HEK293 (cell line): ENCODE measurements around the gene DAO.
A peak's percentile ranks its signal among the peaks of the same experiment; 100 is the strongest.

ENCODE experiments used
- CTCF ChIA-PET: fragments of 350-600 bp; formaldehyde crosslinking; extraction: SDS; loops from one replicate; lab custom pipeline; 2021; ENCODE audit warnings: antibody characterized with exemption; lab: Yijun Ruan, JAX
- POLR2A ChIA-PET: fragments of 300-600 bp; formaldehyde crosslinking; extraction: SDS; loops from one replicate; lab custom pipeline; 2020; ENCODE audit warnings: antibody characterized with exemption, inconsistent platforms; lab: Yijun Ruan, JAX
- H3K27ac ChIP-seq: fragments of 200-500 bp; sonication (Bioruptor generic); 2 replicates; pipeline ENCODE4 v1.5.1; 2014; ENCODE audit warnings: low read depth, low read length, control low read depth, inconsistent platforms; ENCODE audit errors: extremely low read depth
- H3K36me3 ChIP-seq, 2 experiments: fragments of 200-500 bp in 1 of 2; sonication (Bioruptor generic) in 1 of 2; 1 replicate in 1 of 2; 2 replicates in 1 of 2; pipeline ENCODE4 v1.5.1; 2014 to 2017; ENCODE audit warnings: inconsistent platforms in 2 of 2, low read length in 2 of 2; ENCODE audit not compliant: control insufficient read depth in 2 of 2, insufficient read depth in 1 of 2
- H3K4me1 ChIP-seq: fragments of 200-500 bp; sonication (Bioruptor generic); 2 replicates; pipeline ENCODE4 v1.5.1; 2014; ENCODE audit warnings: mild to moderate bottlenecking, low read length, inconsistent platforms; ENCODE audit not compliant: control insufficient read depth, insufficient read depth
- H3K4me3 ChIP-seq: 2 replicates; pipeline ENCODE4 v1.5.1; 2011; ENCODE audit warnings: low read depth, mild to moderate bottlenecking, control low read depth, low read length, moderate library complexity
- H3K9me3 ChIP-seq: fragments of 200-500 bp; sonication (Bioruptor generic); 2 replicates; pipeline ENCODE4 v1.5.1; 2014; ENCODE audit warnings: low read depth, low read length, inconsistent platforms; ENCODE audit not compliant: control insufficient read depth, insufficient read depth
- BCL11A ChIP-seq: fragments of 450-650 bp; formaldehyde crosslinking; IDR thresholded peaks from 2 replicates; pipeline ENCODE4 v1.5.1; 2016; ENCODE audit warnings: low read depth, missing biosample characterization, missing genetic modification characterization
- BCL11B ChIP-seq: fragments of 450-650 bp; formaldehyde crosslinking; IDR thresholded peaks from 2 replicates; pipeline ENCODE4 v1.5.1; 2016; ENCODE audit warnings: low read depth, missing biosample characterization, missing genetic modification characterization
- EGR2 ChIP-seq: fragments of 450-650 bp; formaldehyde crosslinking; IDR thresholded peaks from 2 replicates; pipeline ENCODE4 v1.5.1; 2016; ENCODE audit warnings: low read depth, missing biosample characterization, missing genetic modification characterization
- GLIS1 ChIP-seq: fragments of 450-650 bp; formaldehyde crosslinking; IDR thresholded peaks from 2 replicates; pipeline ENCODE4 v1.5.1; 2016; ENCODE audit warnings: missing biosample characterization, missing genetic modification characterization
- KLF9 ChIP-seq: fragments of 450-650 bp; formaldehyde crosslinking; IDR thresholded peaks from 2 replicates; pipeline ENCODE4 v1.5.1; 2016; ENCODE audit warnings: missing biosample characterization, missing genetic modification characterization, low read depth
- SCRT1 ChIP-seq: fragments of 450-650 bp; formaldehyde crosslinking; IDR thresholded peaks from 2 replicates; pipeline ENCODE4 v1.5.1; 2016; ENCODE audit warnings: missing biosample characterization, missing genetic modification characterization, borderline replicate concordance
- TSHZ1 ChIP-seq: fragments of 450-650 bp; formaldehyde crosslinking; IDR thresholded peaks from 2 replicates; pipeline ENCODE4 v1.5.1; 2016; ENCODE audit warnings: missing biosample characterization, missing genetic modification characterization, borderline replicate concordance
- YY1 ChIP-seq: fragments of 450-650 bp; formaldehyde crosslinking; IDR thresholded peaks from 2 replicates; pipeline ENCODE4 v1.5.1; 2018; ENCODE audit warnings: missing biosample characterization, missing genetic modification characterization
- ZBTB26 ChIP-seq: fragments of 450-650 bp; formaldehyde crosslinking; optimal IDR thresholded peaks from 2 replicates; pipeline ENCODE3; 2016; ENCODE audit warnings: missing biosample characterization, mild to moderate bottlenecking, missing genetic modification characterization
- ZBTB7A ChIP-seq: fragments of 450-650 bp; formaldehyde crosslinking; IDR thresholded peaks from 2 replicates; pipeline ENCODE4 v1.5.1; 2016; ENCODE audit warnings: low read depth, missing biosample characterization, missing genetic modification characterization
- ZFHX2 ChIP-seq: fragments of 450-650 bp; formaldehyde crosslinking; conservative IDR thresholded peaks from 2 replicates; pipeline ENCODE4 v1.5.1; 2016; ENCODE audit warnings: missing biosample characterization, missing genetic modification characterization
- ZNF121 ChIP-seq: fragments of 450-650 bp; formaldehyde crosslinking; IDR thresholded peaks from 2 replicates; pipeline ENCODE4 v1.5.1; 2016; ENCODE audit warnings: missing biosample characterization, missing genetic modification characterization
- ZNF2 ChIP-seq: fragments of 450-650 bp; formaldehyde crosslinking; IDR thresholded peaks from 2 replicates; pipeline ENCODE4 v1.5.1; 2016; ENCODE audit warnings: missing biosample characterization, missing genetic modification characterization
- ZNF26 ChIP-seq: fragments of 450-650 bp; formaldehyde crosslinking; IDR thresholded peaks from 2 replicates; pipeline ENCODE4 v1.5.1; 2016; ENCODE audit warnings: missing biosample characterization, missing genetic modification characterization
- ZNF335 ChIP-seq: fragments of 450-650 bp; formaldehyde crosslinking; conservative IDR thresholded peaks from 2 replicates; pipeline ENCODE4 v1.5.1; 2016; ENCODE audit warnings: missing biosample characterization, missing genetic modification characterization
- ZNF544 ChIP-seq: fragments of 450-650 bp; formaldehyde crosslinking; IDR thresholded peaks from 2 replicates; pipeline ENCODE4 v1.5.0; 2017; ENCODE audit warnings: missing biosample characterization, missing genetic modification characterization
- ZNF555 ChIP-seq: fragments of 450-650 bp; formaldehyde crosslinking; conservative IDR thresholded peaks from 2 replicates; pipeline ENCODE4 v1.5.1; 2017; ENCODE audit warnings: missing biosample characterization, mild to moderate bottlenecking, missing genetic modification characterization, inconsistent platforms
- ZNF596 ChIP-seq: fragments of 450-650 bp; IDR thresholded peaks from 2 replicates; pipeline ENCODE4 v1.5.0; 2018; ENCODE audit warnings: missing biosample characterization, mild to moderate bottlenecking, missing genetic modification characterization, moderate library complexity
- ZNF701 ChIP-seq: fragments of 450-650 bp; formaldehyde crosslinking; IDR thresholded peaks from 2 replicates; pipeline ENCODE4 v1.5.1; 2016; ENCODE audit warnings: missing biosample characterization, missing genetic modification characterization
- ZNF843 ChIP-seq: fragments of 450-650 bp; formaldehyde crosslinking; IDR thresholded peaks from 2 replicates; pipeline ENCODE4 v1.5.1; 2016; ENCODE audit warnings: missing biosample characterization, missing genetic modification characterization
- ZSCAN23 ChIP-seq: fragments of 450-650 bp; formaldehyde crosslinking; IDR thresholded peaks from 2 replicates; pipeline ENCODE4 v1.5.1; 2016; ENCODE audit warnings: missing biosample characterization, missing genetic modification characterization
- TF ChIP-seq, protein P1 (sequence below): fragments of 450-650 bp; formaldehyde crosslinking; IDR thresholded peaks from 2 replicates; pipeline ENCODE4 v1.5.1; 2017; ENCODE audit warnings: missing biosample characterization, missing genetic modification characterization
- TF ChIP-seq, protein P2 (sequence below): fragments of 450-650 bp; formaldehyde crosslinking; IDR thresholded peaks from 2 replicates; pipeline ENCODE4 v1.5.1; 2016; ENCODE audit warnings: missing biosample characterization, missing genetic modification characterization
- TF ChIP-seq, protein P3 (sequence below): fragments of 450-650 bp; formaldehyde crosslinking; IDR thresholded peaks from 2 replicates; pipeline ENCODE4 v1.5.1; 2016; ENCODE audit warnings: missing biosample characterization, missing genetic modification characterization, low read depth

Gene DAO

GRCh38 chr12:108856428-108857157 lies 23.3 kb upstream of the DAO start (continued):
- no peak for TF ChIP-seq YY1 (tag by site-specific recombination)
- TF ChIP-seq ZNF596 (tag by site-specific recombination) = no peak
- TF ChIP-seq, protein P1, sequence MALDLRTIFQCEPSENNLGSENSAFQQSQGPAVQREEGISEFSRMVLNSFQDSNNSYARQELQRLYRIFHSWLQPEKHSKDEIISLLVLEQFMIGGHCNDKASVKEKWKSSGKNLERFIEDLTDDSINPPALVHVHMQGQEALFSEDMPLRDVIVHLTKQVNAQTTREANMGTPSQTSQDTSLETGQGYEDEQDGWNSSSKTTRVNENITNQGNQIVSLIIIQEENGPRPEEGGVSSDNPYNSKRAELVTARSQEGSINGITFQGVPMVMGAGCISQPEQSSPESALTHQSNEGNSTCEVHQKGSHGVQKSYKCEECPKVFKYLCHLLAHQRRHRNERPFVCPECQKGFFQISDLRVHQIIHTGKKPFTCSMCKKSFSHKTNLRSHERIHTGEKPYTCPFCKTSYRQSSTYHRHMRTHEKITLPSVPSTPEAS (tag by site-specific recombination) = peak; percentile 26; the same call in 1 of the 2 replicates
- TF ChIP-seq SCRT1 = peak; percentile 66
- no peak for TF ChIP-seq ZNF544 (tag by site-specific recombination)
- peak; percentile 20; the same call in 1 of the 2 replicates for TF ChIP-seq EGR2 (tag by site-specific recombination)
- TF ChIP-seq TSHZ1 = no peak; the same call in 1 of the 2 replicates
- TF ChIP-seq ZNF701 = no peak
- 0 out of 2 replicates have a peak, but pooled peaks have one; percentile 16 for TF ChIP-seq GLIS1 (tag by site-specific recombination)
- TF ChIP-seq ZSCAN23 (tag by site-specific recombination) = no peak
- TF ChIP-seq BCL11A (tag by site-specific recombination) = no peak
- TF ChIP-seq ZFHX2 = 0 out of 2 replicates have a peak, but pooled peaks have one; percentile 25
- TF ChIP-seq ZNF555 (tag by site-specific recombination) = no peak
- TF ChIP-seq, protein P2, sequence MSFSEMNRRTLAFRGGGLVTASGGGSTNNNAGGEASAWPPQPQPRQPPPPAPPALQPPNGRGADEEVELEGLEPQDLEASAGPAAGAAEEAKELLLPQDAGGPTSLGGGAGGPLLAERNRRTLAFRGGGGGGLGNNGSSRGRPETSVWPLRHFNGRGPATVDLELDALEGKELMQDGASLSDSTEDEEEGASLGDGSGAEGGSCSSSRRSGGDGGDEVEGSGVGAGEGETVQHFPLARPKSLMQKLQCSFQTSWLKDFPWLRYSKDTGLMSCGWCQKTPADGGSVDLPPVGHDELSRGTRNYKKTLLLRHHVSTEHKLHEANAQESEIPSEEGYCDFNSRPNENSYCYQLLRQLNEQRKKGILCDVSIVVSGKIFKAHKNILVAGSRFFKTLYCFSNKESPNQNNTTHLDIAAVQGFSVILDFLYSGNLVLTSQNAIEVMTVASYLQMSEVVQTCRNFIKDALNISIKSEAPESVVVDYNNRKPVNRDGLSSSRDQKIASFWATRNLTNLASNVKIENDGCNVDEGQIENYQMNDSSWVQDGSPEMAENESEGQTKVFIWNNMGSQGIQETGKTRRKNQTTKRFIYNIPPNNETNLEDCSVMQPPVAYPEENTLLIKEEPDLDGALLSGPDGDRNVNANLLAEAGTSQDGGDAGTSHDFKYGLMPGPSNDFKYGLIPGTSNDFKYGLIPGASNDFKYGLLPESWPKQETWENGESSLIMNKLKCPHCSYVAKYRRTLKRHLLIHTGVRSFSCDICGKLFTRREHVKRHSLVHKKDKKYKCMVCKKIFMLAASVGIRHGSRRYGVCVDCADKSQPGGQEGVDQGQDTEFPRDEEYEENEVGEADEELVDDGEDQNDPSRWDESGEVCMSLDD = peak; percentile 87
- TF ChIP-seq ZNF843 = 0 out of 2 replicates have a peak, but pooled peaks have one; percentile 30

- ChIA-PET POLR2A (interaction anchor here (0.6 to 2.0 kb wide), 7 partner anchors 15 to 192 kb away, joined by 3 to 9 read pairs (median 3); no protein-coding TSS in a partner anchor), CTCF (interaction anchor here (2.8 kb wide), 1 partner anchor 53 kb away, joined by 6 read pairs; no protein-coding TSS in a partner anchor)
- peak overlapping the region; percentile 74 for H3K4me3 ChIP-seq
- H3K9me3 ChIP-seq = no peaks in the 10 kb centered on the region
- no peaks in the 10 kb centered on the region for H3K4me1 ChIP-seq
- H3K36me3 ChIP-seq = peaks cover 0 to 9% of the 10 kb centered on the region in 2 experiments; a peak in 2 of 3 replicates
- no peak for TF ChIP-seq ZNF701
- no peak for TF ChIP-seq ZNF335 (tag by site-specific recombination)
- TF ChIP-seq ZBTB7A (tag by site-specific recombination) = peak; percentile 6; the same call in 1 of the 2 replicates
- TF ChIP-seq KLF9 (tag by site-specific recombination) = 0 out of 2 replicates have a peak, but pooled peaks have one; percentile 4
- TF ChIP-seq ZNF2 = 0 out of 2 replicates have a peak, but pooled peaks have one; percentile 3
- TF ChIP-seq ZNF121 (tag by site-specific recombination) = no peak
- peak; percentile 28 for TF ChIP-seq ZBTB26 (tag by site-specific recombination)
- TF ChIP-seq, protein P3, sequence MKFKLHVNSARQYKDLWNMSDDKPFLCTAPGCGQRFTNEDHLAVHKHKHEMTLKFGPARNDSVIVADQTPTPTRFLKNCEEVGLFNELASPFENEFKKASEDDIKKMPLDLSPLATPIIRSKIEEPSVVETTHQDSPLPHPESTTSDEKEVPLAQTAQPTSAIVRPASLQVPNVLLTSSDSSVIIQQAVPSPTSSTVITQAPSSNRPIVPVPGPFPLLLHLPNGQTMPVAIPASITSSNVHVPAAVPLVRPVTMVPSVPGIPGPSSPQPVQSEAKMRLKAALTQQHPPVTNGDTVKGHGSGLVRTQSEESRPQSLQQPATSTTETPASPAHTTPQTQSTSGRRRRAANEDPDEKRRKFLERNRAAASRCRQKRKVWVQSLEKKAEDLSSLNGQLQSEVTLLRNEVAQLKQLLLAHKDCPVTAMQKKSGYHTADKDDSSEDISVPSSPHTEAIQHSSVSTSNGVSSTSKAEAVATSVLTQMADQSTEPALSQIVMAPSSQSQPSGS = no peak
- TF ChIP-seq BCL11B (tag by site-specific recombination) = 0 out of 2 replicates have a peak, but pooled peaks have one; percentile 4
- no peak for TF ChIP-seq ZNF26 (tag by site-specific recombination)
- H3K27ac ChIP-seq = peak overlapping the region; percentile 84; the same call in 1 of the 2 replicates
Measured at GRCh38 chr12:108857158-108857407, 22.8 kb upstream of the DAO start.
